Retina (tissue), 1 donor: ENCODE data around the gene MIOS.

Experiments used
- DNase-seq: peaks from one replicate; pipeline ENCODE4 v3.0.0-alpha.2; 2016

The MIOS gene

DNA sequence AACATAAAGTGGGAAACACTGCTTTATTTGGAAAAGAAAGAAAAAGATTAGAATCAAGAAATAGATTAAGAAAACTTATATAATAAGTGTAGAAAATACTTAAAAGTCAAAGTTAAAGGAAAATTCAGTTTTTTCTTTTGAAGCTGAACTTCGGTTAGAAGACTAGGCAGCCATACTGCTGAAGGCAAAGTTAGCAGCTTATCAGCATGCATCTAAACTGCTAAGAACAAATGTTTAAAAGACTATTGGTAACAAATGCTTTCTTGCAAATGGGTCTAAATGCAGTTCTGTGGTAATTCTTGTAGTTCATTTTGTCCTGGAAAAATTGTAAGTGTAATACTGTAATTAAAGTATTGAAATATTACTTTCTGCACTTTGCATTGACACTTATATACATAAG, 18.0 kb downstream of the MIOS start:
- DNase-seq, result no peak

DNA sequence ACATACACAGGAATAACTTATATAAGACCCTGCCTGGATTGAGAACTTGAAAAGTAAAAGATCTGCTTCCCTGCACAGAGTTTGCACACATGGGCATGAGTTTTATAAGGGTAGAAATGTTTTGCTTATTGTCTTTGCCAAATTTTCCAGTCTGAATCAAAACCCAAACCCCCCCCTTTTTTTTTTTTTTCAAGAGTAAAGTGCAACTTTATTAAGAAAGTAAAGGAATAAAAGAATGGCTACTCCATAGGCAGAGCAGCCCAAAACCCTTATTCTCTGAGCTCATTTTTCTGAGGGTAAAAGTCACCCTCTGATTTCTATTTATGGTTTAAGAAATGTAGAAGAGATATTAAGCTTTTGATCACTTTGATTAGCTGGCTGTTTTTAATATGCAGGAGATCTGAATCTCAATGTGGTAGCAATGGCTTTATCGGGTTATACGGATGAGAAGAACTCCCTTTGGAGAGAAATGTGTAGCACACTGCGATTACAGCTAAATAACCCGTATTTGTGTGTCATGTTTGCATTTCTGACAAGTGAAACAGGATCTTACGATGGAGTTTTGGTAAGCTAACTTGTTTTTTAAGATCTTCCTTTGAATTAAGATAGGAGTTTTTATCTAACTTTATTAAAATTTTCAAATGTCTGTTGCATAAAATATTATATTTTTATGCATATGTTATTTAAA, 18.7 kb downstream of the MIOS start:
- no peak for DNase-seq

DNA sequence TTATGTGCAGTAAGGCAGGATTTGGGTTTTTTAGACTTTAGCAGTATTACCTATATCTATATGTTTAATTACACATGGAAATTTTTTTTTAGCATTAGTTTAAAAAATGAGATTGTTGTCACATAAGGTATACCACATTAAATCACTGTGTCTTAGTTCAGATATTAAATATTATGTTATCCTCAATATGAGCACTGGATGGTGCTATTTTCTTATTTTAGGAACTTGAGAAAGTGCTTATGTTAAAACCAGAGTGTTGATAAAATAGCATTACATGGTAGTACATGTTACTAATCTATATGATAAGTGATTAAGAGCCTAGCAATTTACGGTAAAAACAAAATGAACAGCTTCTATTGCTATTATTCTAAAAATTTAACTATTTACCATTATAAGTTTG, 28.8 kb downstream of the MIOS start:
- no peak for DNase-seq

DNA sequence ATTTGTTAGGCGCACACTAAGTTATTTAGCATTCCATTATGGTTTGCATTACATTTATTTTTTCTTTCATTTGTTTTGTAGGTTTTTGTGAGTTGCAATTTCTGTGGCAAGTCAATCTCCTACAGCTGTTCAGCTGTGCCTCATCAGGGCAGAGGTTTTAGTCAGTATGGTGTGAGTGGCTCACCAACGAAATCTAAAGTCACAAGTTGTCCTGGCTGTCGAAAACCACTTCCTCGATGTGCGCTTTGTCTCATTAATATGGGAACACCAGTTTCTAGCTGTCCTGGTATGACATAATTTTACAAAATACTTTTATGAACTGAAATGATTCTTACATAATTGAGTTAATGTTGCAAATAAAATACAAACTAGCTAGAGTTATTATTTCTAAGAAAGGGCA, 29.5 kb downstream of the MIOS start:
- no peak for DNase-seq

DNA sequence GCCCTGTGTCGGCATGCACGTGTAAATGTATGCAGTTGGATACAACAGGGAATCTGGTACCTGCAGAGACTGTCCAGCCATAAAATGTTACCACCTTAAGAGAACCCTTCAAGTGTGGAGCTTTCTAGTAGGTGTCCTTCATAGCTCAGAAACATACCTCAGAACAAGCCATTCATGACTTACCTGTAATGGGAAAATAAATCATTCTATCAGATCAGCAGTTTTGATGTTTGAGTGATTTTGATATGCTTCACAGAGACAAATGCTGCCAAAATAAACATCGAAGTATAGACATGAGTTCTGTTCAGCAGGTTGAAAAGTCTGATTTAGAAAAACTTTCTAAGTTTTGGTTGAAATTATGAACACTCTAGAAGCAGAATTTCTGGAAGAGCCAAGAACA, 40.3 kb downstream of the MIOS start:
- DNase-seq, result no peak

DNA sequence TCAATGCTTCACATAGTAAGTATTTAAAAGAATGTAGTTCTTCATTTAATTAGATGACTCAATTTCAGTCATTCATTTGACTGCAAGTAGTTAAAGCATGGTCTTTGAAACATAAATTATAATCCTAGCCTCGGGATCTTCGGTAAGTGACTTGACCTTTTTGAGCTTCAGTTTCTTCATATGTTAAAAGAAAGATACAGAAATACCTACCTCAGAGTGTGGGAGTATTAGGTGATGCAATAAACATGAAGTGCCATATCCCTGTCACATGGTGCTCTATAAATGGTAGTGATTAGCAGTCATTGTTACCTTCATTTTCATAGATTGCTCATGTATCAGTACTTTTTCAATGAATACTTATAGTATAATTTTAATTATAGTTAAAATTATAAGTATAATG, 42.6 kb downstream of the MIOS start:
- DNase-seq, result no peak

DNA sequence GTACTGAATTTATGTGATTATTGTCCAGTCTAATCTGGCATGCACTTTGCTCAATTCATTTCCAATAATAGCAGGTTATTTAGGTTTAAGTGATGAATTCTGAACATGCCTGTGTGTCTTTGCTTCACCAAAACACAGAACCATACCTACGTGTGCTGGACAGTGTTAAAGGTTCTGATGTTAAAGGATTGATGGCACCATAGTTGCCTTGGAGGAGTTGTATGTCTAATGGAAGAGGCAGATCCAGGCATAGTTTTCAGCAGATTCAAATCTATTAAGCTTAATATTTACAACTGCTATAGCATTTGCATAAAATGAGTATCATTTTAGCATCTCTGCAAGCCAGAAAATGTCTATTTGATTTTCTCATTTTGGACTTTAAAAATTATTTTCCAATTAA, 45.8 kb downstream of the MIOS start:
- DNase-seq, result no peak

DNA sequence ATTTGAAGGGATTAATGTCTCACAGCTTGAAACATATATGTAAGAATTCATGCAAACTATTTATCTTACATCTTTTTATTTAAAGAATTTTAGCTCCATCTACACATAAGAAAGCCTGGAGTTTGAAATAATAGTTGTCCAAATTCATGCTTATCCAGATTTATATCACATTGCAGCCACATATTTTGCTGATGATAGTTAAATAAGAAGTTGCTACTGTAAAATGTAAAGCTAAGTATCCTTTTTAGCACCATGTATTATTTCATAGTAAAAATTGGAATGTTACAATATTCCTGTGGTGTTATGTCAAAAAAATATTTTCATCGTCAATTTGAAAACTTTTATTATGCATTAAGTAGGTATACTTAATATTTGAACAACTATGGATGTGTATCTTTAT, 46.5 kb downstream of the MIOS start:
- DNase-seq, result no peak

DNA sequence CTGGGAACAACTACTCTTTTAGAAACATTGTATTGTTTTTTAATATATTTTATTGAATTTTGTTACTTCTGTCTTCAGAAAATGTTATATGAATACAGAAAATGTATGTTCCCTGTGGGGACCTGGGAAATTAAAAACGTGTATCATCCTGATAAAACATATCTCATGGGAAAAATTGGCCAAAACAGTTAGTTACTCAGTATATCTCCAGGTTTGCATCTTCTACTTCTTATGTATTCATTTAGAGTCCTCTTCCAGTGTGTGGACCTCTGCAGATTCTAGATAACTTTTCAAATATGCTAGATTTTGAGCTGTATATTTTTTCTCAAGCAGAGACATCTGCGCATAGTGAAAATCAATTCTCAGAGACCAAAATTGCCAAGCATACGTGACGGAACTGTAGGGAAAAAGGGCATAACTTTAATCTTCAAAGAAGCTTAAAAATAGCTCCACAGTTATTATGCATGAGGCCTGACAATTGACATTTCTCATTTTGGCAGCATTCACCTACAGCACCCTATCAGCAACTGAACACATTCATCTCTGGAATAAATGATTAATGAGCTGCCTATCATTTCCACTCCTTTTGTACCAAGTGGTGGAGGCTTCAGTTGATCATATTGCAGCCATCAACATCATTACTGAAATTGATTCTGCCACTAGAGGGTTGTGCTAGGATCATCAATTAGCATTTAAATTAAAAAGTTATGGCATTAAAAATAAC, 47.5 kb downstream of the MIOS start:
- no peak for DNase-seq

DNA sequence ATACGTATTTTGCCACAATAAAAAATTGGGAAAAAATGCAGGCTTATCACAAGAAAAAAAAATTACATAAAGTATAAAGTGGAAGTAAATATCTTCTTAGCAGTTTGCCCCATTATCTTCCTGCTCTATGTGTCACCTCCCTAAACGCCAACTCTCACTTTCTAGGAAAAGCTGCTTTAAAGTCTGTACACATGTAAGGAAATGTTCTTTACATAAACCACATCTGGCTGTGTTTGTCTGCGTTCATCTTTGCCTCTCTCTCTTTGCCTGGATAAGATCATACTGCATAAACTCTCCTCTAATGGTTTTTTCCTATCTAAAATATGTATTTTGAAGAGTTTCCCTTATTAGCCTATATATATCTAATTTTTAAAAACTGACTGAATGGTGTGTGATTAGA, 50.9 kb downstream of the MIOS start:
- DNase-seq, result no peak

DNA sequence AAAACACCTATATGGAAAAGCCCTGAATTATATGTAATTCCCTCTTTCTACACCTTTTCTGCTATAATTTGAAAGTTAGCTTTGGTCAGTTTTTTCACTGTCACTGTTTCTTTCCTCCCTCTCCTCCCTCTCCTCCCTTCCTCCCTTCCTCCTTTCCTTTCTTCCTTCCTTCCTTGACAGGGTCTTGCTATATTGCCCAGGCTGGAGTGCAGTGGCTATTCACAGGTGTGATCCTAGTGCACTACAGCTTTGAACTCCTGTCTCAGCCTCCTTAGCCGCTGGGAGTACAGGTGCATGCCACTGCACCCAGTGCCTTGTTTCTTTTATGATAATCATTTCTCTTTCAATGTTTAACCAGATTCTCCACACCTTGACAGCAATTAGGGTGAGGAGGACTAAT, 51.7 kb downstream of the MIOS start:
- DNase-seq, result no peak

DNA sequence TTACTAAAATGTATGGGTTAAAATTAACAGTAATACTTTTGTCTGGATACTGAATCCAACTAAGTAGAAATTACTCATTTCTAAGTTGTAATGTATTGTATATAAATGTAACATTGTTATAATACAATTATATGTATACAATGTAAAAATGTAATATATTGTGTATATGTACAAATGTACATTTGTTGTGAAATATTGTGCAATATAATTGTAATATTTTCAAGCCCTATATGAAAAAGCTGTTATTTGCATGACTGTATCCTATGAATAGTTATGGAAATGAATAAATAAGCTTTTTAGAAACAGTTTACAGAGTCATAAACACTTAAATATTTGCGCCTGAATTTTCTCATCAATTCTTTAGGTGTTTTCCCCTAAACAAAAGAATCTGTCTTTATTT, 53.6 kb downstream of the MIOS start:
- DNase-seq, result no peak

DNA sequence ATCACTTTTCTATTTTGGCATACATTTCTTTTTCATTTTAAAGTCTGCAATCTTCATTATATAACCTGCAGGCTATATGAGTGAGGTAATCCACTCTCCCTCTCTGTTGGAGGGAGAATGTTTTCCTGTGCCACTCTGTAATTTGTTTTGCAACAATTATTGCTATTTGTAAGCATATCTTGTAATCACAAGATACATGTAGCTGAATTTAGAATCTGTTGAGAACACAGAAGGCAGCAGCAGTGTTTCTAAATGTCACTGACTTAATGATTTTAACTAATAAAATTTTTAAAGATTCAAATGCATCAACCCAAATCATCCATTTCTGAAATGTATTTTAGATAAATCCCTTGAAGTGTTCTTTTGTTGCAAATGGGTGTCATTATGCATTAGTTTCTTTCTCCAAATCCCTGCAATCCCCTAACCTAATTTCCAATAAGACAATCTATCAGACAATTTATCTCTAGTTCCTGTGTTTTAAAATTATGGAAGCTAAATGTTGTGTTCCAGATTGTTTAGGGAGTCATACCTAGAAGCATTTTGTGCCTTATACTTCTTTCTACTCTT, 54.0 kb downstream of the MIOS start:
- no peak for DNase-seq

DNA sequence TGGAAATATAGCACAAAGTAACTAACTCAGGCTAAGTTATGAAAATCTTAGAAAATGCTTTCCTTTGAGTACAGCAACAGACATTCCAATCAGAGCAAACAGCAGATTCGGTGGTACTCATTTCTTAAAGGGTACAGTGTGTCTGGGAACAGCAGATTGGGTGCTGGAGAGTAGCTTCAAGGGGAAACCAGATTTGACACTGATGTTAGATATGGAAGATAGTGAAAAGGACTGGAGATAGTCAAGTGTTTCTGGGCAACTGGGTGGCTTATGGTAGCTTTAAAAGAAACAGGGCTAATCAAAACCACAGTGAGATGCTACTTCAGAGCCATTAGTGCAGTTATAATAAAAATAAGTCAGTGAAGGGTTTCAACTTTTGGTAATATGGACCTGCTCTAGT, 61.8 kb downstream of the MIOS start:
- DNase-seq, result no peak

DNA sequence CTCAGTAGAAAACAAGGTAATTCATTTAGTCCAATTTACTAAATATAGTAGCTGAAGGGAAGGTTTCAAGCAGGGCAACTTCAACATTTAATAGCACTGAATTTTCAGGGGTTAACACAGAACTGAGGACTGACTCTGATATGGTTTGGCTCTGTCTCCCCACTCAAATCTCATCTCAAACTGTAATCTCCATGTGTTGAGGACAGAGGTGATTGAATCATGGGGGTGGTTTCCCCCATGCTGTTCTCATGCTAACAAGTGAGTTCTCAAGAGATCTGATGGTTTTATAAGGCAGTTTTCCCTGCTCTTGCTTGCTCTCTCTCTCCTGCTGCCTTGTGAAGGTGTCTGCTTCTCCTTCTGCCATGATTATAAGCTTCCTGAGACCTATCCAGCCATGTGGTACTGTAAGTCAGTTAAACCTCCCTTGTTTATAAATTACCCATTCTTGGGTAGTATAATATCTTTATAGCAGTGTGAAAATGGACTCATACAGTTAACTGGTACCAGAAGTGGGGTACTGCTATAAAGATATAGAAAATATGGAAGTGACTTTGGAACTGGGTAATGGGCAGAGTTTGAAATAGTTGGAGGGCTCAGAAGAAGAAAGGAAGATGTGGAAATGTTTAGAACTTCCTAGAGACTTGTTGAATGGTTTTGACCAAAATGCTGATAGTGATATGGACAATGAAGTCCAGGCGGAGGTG, 64.1 kb downstream of the MIOS start:
- DNase-seq, result no peak

DNA sequence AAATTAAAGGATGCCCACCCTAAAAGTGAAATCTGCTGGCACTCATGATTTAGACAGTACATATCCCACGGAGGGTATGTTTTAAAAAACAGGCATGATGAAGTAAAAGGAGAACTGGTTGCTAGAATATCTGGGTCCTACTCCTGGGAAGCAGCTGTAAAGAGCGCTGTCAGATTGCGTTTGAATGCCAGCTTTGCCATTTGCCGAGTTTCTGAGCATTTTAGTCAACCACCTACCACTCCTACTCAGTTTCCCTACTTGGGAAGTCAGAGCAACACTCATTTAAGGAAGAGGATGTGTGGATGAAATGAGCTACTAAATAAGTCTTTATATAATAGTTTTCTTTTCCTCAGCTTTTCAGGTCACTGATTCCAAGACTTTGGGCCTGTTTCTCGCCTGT, 72.7 kb downstream of the MIOS start:
- no peak for DNase-seq

DNA sequence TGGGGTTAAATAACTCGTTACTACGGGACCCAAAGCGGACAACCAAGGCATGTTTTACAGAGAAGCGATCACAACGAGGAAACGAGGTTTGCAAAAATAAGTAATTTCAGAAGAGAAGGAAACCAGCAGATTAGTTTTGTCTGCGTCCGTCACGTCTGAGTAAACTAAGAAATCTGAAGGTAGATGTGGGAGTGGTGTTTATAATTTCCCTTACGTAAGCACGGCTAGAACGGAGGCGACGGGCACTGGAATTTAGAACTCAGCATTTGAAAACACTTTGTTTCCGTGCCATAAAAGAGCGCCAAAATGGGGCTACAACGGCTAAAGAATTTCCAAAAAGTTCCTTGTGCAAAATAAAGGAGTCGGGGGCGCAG, 73.2 kb downstream of the MIOS start:
- no peak for DNase-seq

DNA sequence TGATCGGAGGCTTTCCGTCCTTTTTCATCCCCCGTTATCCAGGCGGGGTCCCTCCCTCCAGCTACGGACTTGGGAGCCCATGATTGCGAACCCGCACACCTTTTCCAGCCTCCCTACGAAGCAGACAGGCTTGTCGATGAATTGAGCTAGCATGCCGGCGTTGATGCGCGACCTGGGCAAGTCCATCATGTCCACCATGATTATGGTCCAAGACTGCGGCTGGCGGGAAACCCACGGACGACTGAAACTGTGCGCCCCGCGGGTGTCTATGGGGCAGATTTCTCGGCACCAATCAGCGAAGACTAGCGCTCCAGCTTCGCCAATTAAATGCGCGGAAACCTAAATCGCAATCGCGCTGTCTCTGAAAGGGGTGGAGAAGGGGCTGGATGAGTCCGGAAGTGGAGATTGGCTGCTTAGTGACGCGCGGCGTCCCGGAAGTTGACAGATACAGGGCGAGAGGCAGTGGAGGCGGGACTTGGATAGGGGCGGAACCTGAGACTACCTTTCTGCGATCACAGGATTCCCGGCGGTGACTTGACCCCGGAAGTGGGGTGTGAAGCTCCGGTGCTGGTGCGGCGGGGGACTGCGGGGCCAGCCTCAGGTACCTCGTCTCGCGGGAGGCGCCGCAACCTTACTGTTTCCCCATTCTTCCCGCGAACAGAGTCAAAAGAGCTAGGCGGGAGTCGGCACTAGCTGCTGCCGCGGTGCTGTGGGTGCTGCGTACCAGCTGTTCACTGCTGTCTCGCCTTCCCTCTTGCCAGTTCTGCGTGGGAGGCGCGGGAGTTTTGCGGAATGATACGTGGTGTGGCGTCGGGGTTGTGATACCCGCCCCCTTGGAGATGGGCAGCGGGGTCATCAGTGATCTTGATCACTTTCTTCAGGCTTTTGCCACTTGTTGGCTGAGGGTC, 73.8 kb downstream of the MIOS start, which contains the start of gene UMAD1:
TSS of gene UMAD1 (plus strand) at position 532 of the 908 bp plus-strand sequence. CDS start 32,620 bp downstream, outside the sequence.
- DNase-seq, result peak; percentile 97

DNA sequence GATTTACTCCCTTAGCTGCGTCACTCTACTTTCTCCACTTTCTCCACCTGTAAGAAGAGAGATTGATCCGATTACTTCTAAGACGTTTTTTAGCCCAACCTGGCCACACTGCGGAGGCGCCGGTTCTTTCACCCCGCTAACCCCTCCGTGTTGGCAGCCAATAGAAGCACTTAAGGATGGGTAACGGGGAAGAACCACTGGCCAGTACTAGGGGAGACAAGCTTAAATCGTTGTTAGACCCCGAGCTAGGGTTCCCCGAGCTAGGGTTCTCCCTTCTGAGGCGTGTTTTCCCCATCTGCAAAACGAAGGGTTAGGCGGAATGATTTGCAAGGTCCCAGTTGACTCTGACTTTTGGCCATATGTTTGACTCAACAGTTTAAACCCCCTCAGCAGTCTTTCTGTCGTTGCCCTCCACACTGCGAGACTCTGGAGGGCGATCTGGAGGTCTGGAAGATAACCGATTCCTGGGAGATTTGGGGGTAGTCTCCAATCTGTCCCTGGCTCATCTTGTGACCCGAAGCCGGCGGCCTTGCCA, 74.5 kb downstream of the MIOS start:
- DNase-seq, result no peak

DNA sequence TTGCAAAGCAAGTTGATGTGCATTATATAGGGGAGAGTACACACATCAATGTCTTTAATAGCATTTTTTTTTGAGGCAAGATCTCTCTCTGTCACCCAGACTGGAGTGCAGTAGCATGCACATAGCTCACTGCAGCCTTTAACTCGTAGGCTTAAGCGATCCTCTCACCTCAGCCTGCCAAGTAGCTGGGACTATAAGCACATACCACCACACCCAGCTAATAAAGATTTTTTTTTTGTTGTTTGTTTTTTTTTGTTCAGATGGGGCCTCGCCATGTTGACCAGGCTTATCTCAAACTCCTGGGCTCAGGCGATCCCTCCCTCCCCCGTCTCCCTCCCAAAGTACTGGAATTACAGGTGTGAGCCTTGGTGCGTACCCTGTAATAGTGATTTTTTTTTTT, 75.4 kb downstream of the MIOS start:
- no peak for DNase-seq

DNA sequence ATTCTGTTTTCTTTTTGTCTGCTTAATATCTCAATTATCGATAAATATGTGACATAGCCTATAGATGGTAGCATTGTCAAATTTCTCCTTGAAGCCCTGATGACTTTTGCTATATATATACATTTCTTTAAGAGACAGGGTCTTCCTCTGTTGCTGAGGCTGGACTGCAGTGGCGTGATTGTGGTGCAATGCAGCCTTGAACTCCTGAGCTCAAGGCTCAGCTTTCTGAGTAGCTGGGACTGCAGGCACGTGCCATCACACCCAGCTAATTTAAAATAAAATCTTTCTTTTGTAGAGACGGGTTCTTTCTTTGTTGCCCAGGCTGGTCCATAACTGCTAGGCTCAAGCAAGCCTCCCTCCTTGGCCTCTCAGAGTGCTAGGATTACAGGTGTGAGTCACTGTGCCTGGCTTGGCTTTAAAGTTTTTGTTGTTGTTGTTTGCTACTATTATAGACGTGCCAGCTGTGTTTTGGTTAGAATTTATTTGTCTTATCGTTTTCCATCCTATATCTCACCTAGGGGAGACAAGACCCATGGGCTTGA, 80.9 kb downstream of the MIOS start:
- no peak for DNase-seq

DNA sequence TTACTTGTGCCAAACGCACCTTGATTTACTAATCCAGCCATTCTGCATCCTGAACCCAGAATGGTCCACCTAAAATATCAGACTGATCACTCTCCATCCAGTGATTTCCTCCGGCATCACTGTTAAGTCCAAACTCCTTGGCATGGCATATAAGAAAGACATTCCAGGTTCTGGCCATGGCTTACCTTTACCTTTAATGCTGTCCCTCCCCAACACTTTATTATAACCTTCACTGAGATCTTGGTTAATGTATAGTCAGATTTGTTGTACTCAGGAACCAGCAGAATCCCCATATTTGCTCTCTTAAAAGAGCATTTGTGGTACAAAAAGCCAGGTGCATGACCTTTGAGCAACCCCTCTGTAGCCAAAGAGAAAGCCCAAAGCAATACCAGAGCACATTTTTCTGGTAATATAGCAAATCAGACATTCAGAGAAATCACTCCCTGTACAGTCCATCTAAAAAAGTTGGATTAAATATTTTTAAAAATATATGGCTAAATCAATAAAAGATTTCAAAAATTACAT, 84.1 kb downstream of the MIOS start:
- DNase-seq, result no peak
